Choroid plexus epithelial cell (primary cell): ENCODE results near the gene ATP10B.
A peak's percentile ranks its signal among the peaks of the same experiment; 100 is the strongest.

Source experiments
- DNase-seq: peaks from one replicate; pipeline ENCODE4 v3.0.0-alpha.2; 2010; ENCODE audit warnings: low read depth
- H3K4me3 ChIP-seq: 2 replicates; pipeline ENCODE4 v1.5.1; 2011; ENCODE audit warnings: low read depth, mild to moderate bottlenecking, control low read depth, low read length, moderate library complexity
- TF ChIP-seq, protein P1 (sequence below): conservative IDR thresholded peaks from 2 replicates; pipeline ENCODE4 v1.5.1; 2011; ENCODE audit warnings: low read depth, mild to moderate bottlenecking, control low read depth, inconsistent platforms, low read length, moderate library complexity

Gene ATP10B

DNA sequence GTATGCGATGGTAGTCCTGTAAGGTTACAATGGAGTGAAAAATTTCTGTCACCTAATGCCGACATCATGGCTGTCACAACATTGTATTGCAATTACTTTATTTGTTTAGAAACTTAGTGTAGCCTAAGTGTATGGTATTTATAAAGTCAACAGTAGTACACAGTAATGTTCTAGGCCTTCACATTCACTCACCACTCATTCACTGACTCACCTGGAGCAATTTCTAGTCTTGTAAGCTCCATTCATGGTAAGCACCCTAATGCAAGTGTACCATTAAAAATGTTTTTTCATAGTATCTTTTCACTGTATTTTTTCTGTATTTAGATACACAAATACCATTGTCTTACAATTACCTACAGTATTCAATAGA is 58.5 kb downstream of the ATP10B start:
- H3K4me3 ChIP-seq, result no peak overlapping the region
- no peak for DNase-seq
- TF ChIP-seq, protein P1, sequence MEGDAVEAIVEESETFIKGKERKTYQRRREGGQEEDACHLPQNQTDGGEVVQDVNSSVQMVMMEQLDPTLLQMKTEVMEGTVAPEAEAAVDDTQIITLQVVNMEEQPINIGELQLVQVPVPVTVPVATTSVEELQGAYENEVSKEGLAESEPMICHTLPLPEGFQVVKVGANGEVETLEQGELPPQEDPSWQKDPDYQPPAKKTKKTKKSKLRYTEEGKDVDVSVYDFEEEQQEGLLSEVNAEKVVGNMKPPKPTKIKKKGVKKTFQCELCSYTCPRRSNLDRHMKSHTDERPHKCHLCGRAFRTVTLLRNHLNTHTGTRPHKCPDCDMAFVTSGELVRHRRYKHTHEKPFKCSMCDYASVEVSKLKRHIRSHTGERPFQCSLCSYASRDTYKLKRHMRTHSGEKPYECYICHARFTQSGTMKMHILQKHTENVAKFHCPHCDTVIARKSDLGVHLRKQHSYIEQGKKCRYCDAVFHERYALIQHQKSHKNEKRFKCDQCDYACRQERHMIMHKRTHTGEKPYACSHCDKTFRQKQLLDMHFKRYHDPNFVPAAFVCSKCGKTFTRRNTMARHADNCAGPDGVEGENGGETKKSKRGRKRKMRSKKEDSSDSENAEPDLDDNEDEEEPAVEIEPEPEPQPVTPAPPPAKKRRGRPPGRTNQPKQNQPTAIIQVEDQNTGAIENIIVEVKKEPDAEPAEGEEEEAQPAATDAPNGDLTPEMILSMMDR, result no peak

GRCh38 chr5:160792732-160793529 is 59.1 kb downstream of the ATP10B start:
- no peak for DNase-seq
- TF ChIP-seq, protein P1, result no peak

GRCh38 chr5:160792281-160792680 is 59.7 kb downstream of the ATP10B start:
- H3K4me3 ChIP-seq, result no peak overlapping the region
- TF ChIP-seq, protein P1, result no peak
- DNase-seq, result no peak

More at GRCh38 chr5:160792732-160793529, 59.1 kb downstream of the ATP10B start:
- no peak overlapping the region for H3K4me3 ChIP-seq

GRCh38 chr5:160789219-160789859 is 62.7 kb downstream of the ATP10B start:
- TF ChIP-seq, protein P1, result no peak
- no peak for DNase-seq
- no peak overlapping the region for H3K4me3 ChIP-seq

DNA sequence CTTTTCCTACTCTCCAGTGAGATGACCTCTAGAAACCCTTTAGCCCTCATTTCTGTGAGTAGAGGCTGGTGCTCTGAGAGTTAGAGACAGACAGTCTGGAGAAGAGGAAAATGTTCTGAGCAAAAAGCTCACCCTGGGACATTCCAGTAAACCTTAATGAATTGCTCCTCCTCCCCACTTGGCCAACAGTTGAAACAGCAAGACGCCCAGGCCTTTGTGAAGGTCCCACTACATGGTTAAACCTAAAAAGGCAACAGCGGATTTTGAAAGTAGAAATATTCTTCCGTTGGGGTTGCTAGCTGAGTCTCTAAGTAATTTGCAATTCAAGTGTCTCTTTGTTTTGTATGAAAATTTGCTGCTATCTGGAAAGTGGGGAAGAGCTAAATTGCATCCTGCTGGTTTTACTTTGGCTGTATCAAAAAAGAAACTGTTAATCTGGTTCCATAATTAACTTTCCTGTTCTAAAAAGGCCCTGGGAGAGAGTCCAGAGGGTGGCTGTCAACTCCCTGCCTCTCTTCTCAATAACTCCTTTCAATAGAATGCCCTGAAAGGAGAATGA is 63.8 kb downstream of the ATP10B start:
- no peak overlapping the region for H3K4me3 ChIP-seq
- TF ChIP-seq, protein P1, result no peak
- DNase-seq, result no peak

GRCh38 chr5:160787240-160787639 is 64.8 kb downstream of the ATP10B start:
- H3K4me3 ChIP-seq, result no peak overlapping the region
- TF ChIP-seq, protein P1, result peak; percentile 25
- DNase-seq, result no peak
